Keratinocyte (primary cell): Measurements from ENCODE around the gene NCAPH2.

Experiments used
- CTCF ChIP-seq, 3 experiments: IDR thresholded peaks in 1 of 3; conservative IDR thresholded peaks in 1 of 3; optimal IDR thresholded peaks in 1 of 3; 2 replicates in 2 of 3; 3 replicates in 1 of 3; pipeline versions ENCODE3 to v1.5.1; 2011; ENCODE audit warnings: low read length in 3 of 3, mild to moderate bottlenecking in 3 of 3, moderate library complexity in 2 of 3, control low read depth in 1 of 3, inconsistent platforms in 1 of 3; ENCODE audit not compliant: insufficient read depth in 2 of 3; ENCODE audit errors: extremely low read depth in 1 of 3
- EZH2 ChIP-seq: IDR thresholded peaks from one replicate; pipeline ENCODE4 v1.6.1; 2012; ENCODE audit warnings: inconsistent platforms, mild to moderate bottlenecking, low read length, moderate library complexity

GRCh38 chr22:50479721-50480120 is 28.3 kb upstream of the NCAPH2 start:
- TF ChIP-seq CTCF (optimal IDR thresholded peaks at IDR 0.05 in 1 of 3, IDR thresholded peaks at IDR 0.05 in 1 of 3, conservative IDR thresholded peaks at IDR 0.05 in 1 of 3; ENCODE audit: extremely low read depth in 1 of 3, insufficient read depth in 2 of 3, low read length in 3 of 3) (no peak), EZH2 (no peak)
